ENCODE measurements around the gene CAMSAP2. TPM values are rescaled to one million over a fixed set of nuclear protein-coding genes. Genes with fewer than 3 reads are reported as not detected.

Gene CAMSAP2
- total RNA-seq, 1 experiment from 2014 or later: 20.7 TPM

DNA sequence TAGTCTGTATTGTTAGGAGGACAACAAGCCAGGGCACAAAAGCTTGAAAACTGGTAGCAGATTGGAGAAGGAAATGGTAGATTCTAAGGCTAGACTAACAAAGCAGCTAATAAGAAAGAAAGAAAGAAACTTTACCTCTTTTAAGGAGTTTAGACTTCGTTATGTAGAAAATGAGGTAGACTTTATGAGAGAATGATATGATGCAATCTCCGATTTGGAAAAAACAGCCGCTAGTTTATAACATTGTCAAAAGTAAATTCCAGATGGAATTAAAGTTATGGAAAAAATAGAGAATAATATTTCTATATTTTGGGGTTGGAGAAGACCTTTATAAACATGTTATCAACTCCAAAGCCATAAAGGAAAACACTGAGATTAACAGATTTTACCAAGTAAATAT is 67.0 kb downstream of the CAMSAP2 start:
- Mint-ChIP-seq H3K36me3 (peaks cover 22% of the 10 kb centered on the region), H3K27me3 (ENCODE audit: low read depth) (no peaks in the 10 kb centered on the region), H3K27ac (peak overlapping the region; percentile 88), H3K4me3 (no peak overlapping the region), H3K4me1 (peaks cover 27% of the 10 kb centered on the region), H3K9me3 (no peaks in the 10 kb centered on the region)
- ChIA-PET CTCF (interaction anchor here (2.0 kb wide), 1 partner anchor 183 kb away, joined by 14 read pairs; no protein-coding TSS in a partner anchor), POLR2A (no interaction called here)
- DNase-seq (ENCODE audit: low spot score): no peak
- TF ChIP-seq, protein P1, sequence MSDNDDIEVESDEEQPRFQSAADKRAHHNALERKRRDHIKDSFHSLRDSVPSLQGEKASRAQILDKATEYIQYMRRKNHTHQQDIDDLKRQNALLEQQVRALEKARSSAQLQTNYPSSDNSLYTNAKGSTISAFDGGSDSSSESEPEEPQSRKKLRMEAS (CRISPR knock-in tag; IDR thresholded peaks at IDR 0.05): no peak
- TF ChIP-seq ZBTB21 (CRISPR knock-in tag; IDR thresholded peaks at IDR 0.05; ENCODE audit: borderline replicate concordance) (no peak), FOXP1 (CRISPR knock-in tag; IDR thresholded peaks at IDR 0.05; ENCODE audit: borderline replicate concordance) (no peak), RELA (CRISPR knock-in tag; IDR thresholded peaks at IDR 0.05; ENCODE audit: borderline replicate concordance) (no peak), RORB (CRISPR knock-in tag; IDR thresholded peaks at IDR 0.05) (no peak), SMAD4 (CRISPR knock-in tag; IDR thresholded peaks at IDR 0.05) (no peak), TEAD1 (CRISPR knock-in tag; IDR thresholded peaks at IDR 0.05) (no peak), HMGA2 (CRISPR knock-in tag; IDR thresholded peaks at IDR 0.05) (no peak), TP53 (CRISPR knock-in tag; IDR thresholded peaks at IDR 0.05) (no peak), TEAD4 (CRISPR knock-in tag; IDR thresholded peaks at IDR 0.05) (no peak), ELF4 (CRISPR knock-in tag; IDR thresholded peaks at IDR 0.05; ENCODE audit: low read depth) (no peak), ZNF219 (CRISPR knock-in tag; IDR thresholded peaks at IDR 0.05; ENCODE audit: borderline replicate concordance) (no peak)
- TF ChIP-seq, protein P2, sequence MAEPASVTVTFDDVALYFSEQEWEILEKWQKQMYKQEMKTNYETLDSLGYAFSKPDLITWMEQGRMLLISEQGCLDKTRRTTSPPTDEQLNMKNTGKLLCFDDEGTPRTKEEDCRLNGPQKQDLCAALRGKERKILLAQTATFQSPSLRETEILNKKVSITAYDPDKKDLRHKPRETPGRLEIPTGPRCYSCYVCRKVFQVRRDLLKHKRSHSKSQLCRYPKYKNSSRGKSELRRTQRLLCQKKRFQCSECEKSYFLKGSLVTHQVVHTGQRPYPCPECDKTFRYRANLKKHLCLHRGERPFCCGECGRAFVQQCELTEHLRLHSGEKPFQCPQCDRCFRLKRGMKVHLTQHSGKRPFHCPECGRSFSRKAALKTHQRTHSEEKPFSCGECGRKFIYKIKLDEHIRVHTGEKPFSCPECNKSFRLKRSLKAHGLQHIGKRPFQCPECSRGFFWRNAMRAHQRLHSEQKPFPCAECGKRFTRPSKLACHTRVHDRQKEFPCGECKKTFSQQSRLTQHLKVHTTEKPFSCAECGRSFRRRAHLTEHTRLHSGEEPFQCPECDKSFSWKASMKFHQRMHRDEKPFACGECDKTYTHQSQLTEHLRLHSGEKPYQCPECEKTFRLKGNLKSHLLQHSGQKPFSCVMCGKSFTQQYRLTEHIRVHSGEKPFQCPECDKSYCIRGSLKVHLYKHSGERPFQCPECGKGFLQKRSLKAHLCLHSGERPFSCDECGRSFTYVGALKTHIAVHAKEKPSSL (CRISPR knock-in tag; conservative IDR thresholded peaks at IDR 0.05): no peak
- TF ChIP-seq, protein P3, sequence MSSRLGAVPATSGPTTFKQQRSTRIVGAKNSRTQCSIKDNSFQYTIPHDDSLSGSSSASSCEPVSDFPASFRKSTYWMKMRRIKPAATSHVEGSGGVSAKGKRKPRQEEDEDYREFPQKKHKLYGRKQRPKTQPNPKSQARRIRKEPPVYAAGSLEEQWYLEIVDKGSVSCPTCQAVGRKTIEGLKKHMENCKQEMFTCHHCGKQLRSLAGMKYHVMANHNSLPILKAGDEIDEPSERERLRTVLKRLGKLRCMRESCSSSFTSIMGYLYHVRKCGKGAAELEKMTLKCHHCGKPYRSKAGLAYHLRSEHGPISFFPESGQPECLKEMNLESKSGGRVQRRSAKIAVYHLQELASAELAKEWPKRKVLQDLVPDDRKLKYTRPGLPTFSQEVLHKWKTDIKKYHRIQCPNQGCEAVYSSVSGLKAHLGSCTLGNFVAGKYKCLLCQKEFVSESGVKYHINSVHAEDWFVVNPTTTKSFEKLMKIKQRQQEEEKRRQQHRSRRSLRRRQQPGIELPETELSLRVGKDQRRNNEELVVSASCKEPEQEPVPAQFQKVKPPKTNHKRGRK (CRISPR knock-in tag; IDR thresholded peaks at IDR 0.05; ENCODE audit: borderline replicate concordance): no peak
- TF ChIP-seq, protein P4, sequence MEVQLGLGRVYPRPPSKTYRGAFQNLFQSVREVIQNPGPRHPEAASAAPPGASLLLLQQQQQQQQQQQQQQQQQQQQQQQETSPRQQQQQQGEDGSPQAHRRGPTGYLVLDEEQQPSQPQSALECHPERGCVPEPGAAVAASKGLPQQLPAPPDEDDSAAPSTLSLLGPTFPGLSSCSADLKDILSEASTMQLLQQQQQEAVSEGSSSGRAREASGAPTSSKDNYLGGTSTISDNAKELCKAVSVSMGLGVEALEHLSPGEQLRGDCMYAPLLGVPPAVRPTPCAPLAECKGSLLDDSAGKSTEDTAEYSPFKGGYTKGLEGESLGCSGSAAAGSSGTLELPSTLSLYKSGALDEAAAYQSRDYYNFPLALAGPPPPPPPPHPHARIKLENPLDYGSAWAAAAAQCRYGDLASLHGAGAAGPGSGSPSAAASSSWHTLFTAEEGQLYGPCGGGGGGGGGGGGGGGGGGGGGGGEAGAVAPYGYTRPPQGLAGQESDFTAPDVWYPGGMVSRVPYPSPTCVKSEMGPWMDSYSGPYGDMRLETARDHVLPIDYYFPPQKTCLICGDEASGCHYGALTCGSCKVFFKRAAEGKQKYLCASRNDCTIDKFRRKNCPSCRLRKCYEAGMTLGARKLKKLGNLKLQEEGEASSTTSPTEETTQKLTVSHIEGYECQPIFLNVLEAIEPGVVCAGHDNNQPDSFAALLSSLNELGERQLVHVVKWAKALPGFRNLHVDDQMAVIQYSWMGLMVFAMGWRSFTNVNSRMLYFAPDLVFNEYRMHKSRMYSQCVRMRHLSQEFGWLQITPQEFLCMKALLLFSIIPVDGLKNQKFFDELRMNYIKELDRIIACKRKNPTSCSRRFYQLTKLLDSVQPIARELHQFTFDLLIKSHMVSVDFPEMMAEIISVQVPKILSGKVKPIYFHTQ (CRISPR knock-in tag; IDR thresholded peaks at IDR 0.05): no peak
- TF ChIP-seq, protein P5, sequence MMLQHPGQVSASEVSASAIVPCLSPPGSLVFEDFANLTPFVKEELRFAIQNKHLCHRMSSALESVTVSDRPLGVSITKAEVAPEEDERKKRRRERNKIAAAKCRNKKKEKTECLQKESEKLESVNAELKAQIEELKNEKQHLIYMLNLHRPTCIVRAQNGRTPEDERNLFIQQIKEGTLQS (CRISPR knock-in tag; conservative IDR thresholded peaks at IDR 0.05): no peak
- TF ChIP-seq, protein P6, sequence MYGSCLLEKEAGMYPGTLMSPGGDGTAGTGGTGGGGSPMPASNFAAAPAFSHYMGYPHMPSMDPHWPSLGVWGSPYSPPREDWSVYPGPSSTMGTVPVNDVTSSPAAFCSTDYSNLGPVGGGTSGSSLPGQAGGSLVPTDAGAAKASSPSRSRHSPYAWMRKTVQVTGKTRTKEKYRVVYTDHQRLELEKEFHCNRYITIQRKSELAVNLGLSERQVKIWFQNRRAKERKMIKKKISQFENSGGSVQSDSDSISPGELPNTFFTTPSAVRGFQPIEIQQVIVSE (CRISPR knock-in tag; IDR thresholded peaks at IDR 0.05; ENCODE audit: borderline replicate concordance): no peak
- TF ChIP-seq, protein P7, sequence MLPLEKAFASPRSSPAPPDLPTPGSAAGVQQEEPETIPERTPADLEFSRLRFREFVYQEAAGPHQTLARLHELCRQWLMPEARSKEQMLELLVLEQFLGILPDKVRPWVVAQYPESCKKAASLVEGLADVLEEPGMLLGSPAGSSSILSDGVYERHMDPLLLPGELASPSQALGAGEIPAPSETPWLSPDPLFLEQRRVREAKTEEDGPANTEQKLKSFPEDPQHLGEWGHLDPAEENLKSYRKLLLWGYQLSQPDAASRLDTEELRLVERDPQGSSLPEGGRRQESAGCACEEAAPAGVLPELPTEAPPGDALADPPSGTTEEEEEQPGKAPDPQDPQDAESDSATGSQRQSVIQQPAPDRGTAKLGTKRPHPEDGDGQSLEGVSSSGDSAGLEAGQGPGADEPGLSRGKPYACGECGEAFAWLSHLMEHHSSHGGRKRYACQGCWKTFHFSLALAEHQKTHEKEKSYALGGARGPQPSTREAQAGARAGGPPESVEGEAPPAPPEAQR (CRISPR knock-in tag; IDR thresholded peaks at IDR 0.05): no peak
- ATAC-seq: no peak
